K562 (cell line): ENCODE data around the gene GOLT1A.

Source experiments
- CTCF ChIP-seq, 3 experiments: IDR thresholded peaks in 2 of 3; conservative IDR thresholded peaks in 1 of 3; 2 replicates each; pipeline ENCODE4 v1.5.1; 2011 to 2012; ENCODE audit warnings: low read length in 3 of 3, mild to moderate bottlenecking in 3 of 3, control low read depth in 2 of 3, improper control_type of control experiment in 1 of 3, inconsistent platforms in 1 of 3, low read depth in 1 of 3, mixed read lengths in 1 of 3, moderate library complexity in 1 of 3; ENCODE audit not compliant: insufficient read depth in 2 of 3
- CXXC5 ChIP-seq: fragments of 250-450 bp; sonication (Bioruptor Pico); IDR thresholded peaks from 2 replicates; pipeline ENCODE4 v1.8.0; 2022; ENCODE audit warnings: inconsistent platforms, mild to moderate bottlenecking, moderate library complexity
- MAZ ChIP-seq, 2 experiments: fragments of 450-650 bp in 1 of 2; sonication (generic) in 1 of 2; formaldehyde crosslinking; IDR thresholded peaks in 1 of 2; conservative IDR thresholded peaks in 1 of 2; 2 replicates each; pipeline versions ENCODE4 v1.4.0 to v1.5.0; 2020; ENCODE audit warnings: mild to moderate bottlenecking in 1 of 2, missing genetic modification reagents in 1 of 2
- NFATC3 ChIP-seq: fragments of 450-650 bp; IDR thresholded peaks from 2 replicates; pipeline ENCODE4 v1.6.1; 2017; ENCODE audit warnings: mild to moderate bottlenecking
- USF2 ChIP-seq: sonication (generic); formaldehyde crosslinking; IDR thresholded peaks from 2 replicates; pipeline ENCODE4 v1.5.0; 2020; ENCODE audit warnings: missing genetic modification reagents
- ZNF121 ChIP-seq: sonication (generic); formaldehyde crosslinking; conservative IDR thresholded peaks from 2 replicates; pipeline ENCODE4 v1.8.0; 2022; ENCODE audit warnings: missing genetic modification reagents
- ZNF324 ChIP-seq: fragments of 250-450 bp; sonication (Bioruptor Pico); IDR thresholded peaks from 2 replicates; pipeline ENCODE4 v1.4.0; 2020; ENCODE audit warnings: mild to moderate bottlenecking

- TF ChIP-seq USF2 (no peak), ZNF324 (no peak), MAZ (CRISPR knock-in tag; conservative IDR thresholded peaks at IDR 0.05 in 1 of 2, IDR thresholded peaks at IDR 0.05 in 1 of 2) (no peak), CTCF (IDR thresholded peaks at IDR 0.05 in 2 of 3, conservative IDR thresholded peaks at IDR 0.05 in 1 of 3; ENCODE audit: insufficient read depth in 2 of 3, low read depth in 1 of 3, low read length in 3 of 3) (no peak), NFATC3 (no peak), CXXC5 (CRISPR knock-in tag) (no peak), ZNF121 (CRISPR knock-in tag) (no peak)
Observed at GRCh38 chr1:204216880-204217647, 3.3 kb upstream of the GOLT1A start.
